Measurements from ENCODE around the gene FOXF2. TPM values are rescaled to one million over a fixed set of nuclear protein-coding genes. Genes with fewer than 3 reads are reported as not detected.

FOXF2 gene
- total RNA-seq, 2 donors from 2014 or later: 0.26 TPM; not detected in 1

DNA sequence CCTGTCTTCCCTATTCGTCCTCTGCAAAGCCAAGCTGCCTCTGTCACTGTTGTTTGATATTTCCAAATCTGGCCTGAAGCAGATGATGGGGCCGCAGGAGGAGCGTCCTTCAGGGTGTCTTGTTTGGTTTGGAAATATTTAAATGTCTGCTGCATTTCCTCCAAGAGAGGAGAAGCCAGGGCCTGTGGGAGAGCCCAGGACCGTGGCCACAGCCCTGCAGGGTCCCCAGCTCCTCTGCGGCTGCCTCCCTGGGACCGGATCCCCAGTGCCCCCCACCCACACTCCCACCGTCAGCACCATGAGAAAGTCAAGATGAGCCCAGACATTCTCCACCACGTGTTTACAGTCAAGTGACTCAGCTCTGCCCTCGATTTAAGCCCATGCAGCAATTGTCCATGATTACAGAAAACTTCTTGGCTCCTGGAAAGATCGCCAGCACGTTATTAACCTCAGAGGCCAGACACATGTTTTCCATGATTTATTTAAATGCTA is 18.2 kb downstream of the FOXF2 start:
- Histone ChIP-seq H3K27me3 (no peaks in the 10 kb centered on the region), H3K36me3 (replicated peaks in 1 of 2; ENCODE audit: insufficient read depth in 1 of 2, low read depth in 2 of 2) (no peaks in the 10 kb centered on the region), H3K4me1 (no peaks in the 10 kb centered on the region), H3K4me3 (no peak overlapping the region), H3K27ac (no peak overlapping the region), H3K9me3 (no peaks in the 10 kb centered on the region)
- TF ChIP-seq, protein P1, sequence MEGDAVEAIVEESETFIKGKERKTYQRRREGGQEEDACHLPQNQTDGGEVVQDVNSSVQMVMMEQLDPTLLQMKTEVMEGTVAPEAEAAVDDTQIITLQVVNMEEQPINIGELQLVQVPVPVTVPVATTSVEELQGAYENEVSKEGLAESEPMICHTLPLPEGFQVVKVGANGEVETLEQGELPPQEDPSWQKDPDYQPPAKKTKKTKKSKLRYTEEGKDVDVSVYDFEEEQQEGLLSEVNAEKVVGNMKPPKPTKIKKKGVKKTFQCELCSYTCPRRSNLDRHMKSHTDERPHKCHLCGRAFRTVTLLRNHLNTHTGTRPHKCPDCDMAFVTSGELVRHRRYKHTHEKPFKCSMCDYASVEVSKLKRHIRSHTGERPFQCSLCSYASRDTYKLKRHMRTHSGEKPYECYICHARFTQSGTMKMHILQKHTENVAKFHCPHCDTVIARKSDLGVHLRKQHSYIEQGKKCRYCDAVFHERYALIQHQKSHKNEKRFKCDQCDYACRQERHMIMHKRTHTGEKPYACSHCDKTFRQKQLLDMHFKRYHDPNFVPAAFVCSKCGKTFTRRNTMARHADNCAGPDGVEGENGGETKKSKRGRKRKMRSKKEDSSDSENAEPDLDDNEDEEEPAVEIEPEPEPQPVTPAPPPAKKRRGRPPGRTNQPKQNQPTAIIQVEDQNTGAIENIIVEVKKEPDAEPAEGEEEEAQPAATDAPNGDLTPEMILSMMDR (IDR thresholded peaks at IDR 0.05): no peak
- TF ChIP-seq POLR2A (IDR thresholded peaks at IDR 0.05): no peak
- 49 to 58% methylated on average over 11 of the region's 11 CpGs for WGBS, 2 donors
- intact Hi-C loops (cut with DNase I): no loop called here
- ATAC-seq (peak; percentile 6), DNase-seq (no peak)

DNA sequence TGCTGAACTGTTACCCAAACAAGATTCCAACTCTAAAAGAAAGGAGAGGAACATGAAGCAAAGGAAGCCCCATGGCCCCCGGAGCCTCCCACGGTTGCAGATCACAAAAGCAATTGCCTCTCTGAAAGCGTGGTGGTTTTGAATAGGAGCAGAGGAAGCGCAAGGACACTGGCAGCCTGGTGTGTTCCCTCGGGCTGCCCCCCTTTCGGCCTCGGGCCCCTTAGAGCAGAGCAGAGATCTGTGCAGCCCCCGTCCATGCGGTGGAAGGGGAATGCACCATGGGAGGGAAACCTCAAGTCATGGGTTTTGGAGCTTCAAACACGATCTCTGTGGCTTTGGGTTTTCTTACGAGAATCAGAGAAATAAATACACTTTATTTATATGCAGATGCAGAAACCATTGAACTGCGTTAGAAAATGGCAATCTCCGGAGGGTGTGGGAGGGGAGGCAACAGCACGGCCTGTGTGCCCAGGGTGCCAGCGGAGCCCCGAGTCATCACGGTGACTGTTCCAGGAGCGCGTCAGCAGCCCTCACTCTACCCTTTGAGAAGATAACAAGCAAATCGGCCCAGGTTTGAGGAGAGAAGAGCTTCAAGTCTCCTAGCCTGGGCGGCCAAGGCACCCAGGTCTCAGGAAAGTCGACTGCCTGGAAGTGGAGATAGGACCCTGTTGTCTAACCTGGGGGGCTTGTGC is 20.5 kb downstream of the FOXF2 start:
- Histone ChIP-seq H3K27ac (no peak overlapping the region), H3K36me3 (replicated peaks in 1 of 2; ENCODE audit: insufficient read depth in 1 of 2, low read depth in 2 of 2) (no peaks in the 10 kb centered on the region), H3K27me3 (no peaks in the 10 kb centered on the region), H3K4me3 (no peak overlapping the region), H3K4me1 (no peaks in the 10 kb centered on the region), H3K9me3 (no peaks in the 10 kb centered on the region)
- DNase-seq (no peak), ATAC-seq (no peak)
- WGBS, 2 donors: 53 to 67% methylated on average over 22 of the region's 22 CpGs
- intact Hi-C loops (cut with DNase I): no loop called here
- TF ChIP-seq, protein P1 (IDR thresholded peaks at IDR 0.05): no peak
- TF ChIP-seq POLR2A (IDR thresholded peaks at IDR 0.05): no peak

DNA sequence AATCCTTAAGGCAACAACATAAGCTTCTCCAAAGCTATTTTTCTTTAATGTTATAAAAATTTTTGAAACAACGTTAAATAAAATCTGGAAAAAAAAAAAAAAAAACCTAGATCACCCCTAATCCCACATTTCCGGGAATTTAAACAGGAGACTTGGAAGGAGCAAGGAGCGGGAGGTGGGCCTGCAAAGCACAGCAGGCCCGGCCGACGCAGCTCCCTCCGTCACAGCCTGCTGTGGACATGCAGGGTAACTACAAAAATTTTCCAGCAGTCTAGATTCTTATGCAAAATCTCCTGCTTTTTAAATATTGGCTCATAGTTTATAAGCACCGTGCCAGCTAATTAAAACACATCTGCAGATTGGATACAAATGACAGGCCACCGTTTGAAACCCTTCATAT is 23.5 kb downstream of the FOXF2 start:
- DNase-seq (no peak), ATAC-seq (no peak)
- H3K4me1 ChIP-seq: no peaks in the 10 kb centered on the region
- H3K27me3 ChIP-seq: no peaks in the 10 kb centered on the region
- no peaks in the 10 kb centered on the region for H3K36me3 ChIP-seq (replicated peaks in 1 of 2; ENCODE audit: insufficient read depth in 1 of 2, low read depth in 2 of 2)
- no peak overlapping the region for H3K4me3 ChIP-seq
- no peaks in the 10 kb centered on the region for H3K9me3 ChIP-seq
- H3K27ac ChIP-seq: no peak overlapping the region
- 66 to 74% methylated on average over 9 of the region's 9 CpGs for WGBS, 2 donors
- TF ChIP-seq POLR2A (IDR thresholded peaks at IDR 0.05): no peak
- TF ChIP-seq, protein P1 (IDR thresholded peaks at IDR 0.05): no peak
- intact Hi-C loops (cut with DNase I): no loop called here

DNA sequence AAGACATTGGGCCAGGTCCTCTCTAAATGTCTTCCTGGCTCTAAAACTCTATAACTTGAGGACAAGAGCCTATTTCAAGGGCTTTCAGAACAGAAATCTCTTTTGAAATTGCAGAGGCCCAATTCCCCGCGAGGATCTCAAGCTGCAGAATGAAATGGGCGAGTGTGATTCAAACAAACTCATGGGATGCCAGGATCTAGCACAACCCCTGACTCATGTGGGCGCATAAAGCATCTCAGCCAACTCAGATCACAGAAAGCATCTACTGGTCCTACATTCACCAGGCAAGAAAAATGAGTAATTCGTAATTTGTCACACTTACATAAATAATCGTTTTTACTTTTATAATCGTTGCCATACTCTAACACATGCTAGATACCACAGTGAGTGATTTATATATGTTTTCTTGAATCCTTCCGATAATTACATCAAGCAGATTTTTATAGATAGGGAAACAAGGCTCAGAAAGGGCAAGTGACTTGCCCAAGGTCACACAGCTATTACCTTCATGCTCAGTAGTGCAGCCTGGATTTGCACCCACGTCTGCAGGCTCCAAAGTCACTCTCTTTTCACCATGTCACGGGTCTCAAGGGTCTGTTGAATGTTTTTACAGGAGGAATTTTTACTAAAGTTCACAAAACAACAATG is 26.2 kb downstream of the FOXF2 start:
- Histone ChIP-seq H3K4me1 (no peaks in the 10 kb centered on the region), H3K36me3 (replicated peaks in 1 of 2; ENCODE audit: insufficient read depth in 1 of 2, low read depth in 2 of 2) (no peaks in the 10 kb centered on the region), H3K9me3 (no peaks in the 10 kb centered on the region), H3K4me3 (no peak overlapping the region), H3K27ac (no peak overlapping the region), H3K27me3 (no peaks in the 10 kb centered on the region)
- ATAC-seq (no peak), DNase-seq (no peak)
- no peak for TF ChIP-seq POLR2A (IDR thresholded peaks at IDR 0.05)
- TF ChIP-seq, protein P1 (IDR thresholded peaks at IDR 0.05): no peak
- intact Hi-C loops (cut with DNase I): no loop called here
- 79 to 80% methylated on average over 10 of the region's 10 CpGs for WGBS, 2 donors
